CD14-positive monocyte (primary cell): ENCODE data around the gene CAV1. TPM values are rescaled to one million over a fixed set of nuclear protein-coding genes. Genes with fewer than 3 reads are reported as not detected.

Source experiments
- DNase-seq, 3 donors: peaks; one replicate each; pipeline ENCODE4 v3.0.0-alpha.2; 2011 to 2022
- H2AFZ ChIP-seq: 2 replicates; pipeline ENCODE4 v1.6.0; 2012; ENCODE audit warnings: mild to moderate bottlenecking, low read depth, low read length, inconsistent platforms; ENCODE audit not compliant: insufficient read depth, poor library complexity, severe bottlenecking
- H3K27ac ChIP-seq, 2 donors: 1 replicate in 1 of 2; 2 replicates in 1 of 2; pipeline ENCODE4 v1.5.1; 2012 to 2013; ENCODE audit warnings: low read length in 2 of 2, control low read depth in 1 of 2, inconsistent platforms in 1 of 2, low read depth in 1 of 2, mild to moderate bottlenecking in 1 of 2
- H3K27me3 ChIP-seq, 2 donors: one replicate each; pipeline versions ENCODE4 v1.6.0 to v1.6.1; 2011 to 2013; ENCODE audit warnings: low read length in 2 of 2; ENCODE audit not compliant: control insufficient read depth in 2 of 2, insufficient read depth in 2 of 2
- H3K36me3 ChIP-seq, 2 donors: replicated peaks in 1 of 2; 1 replicate in 1 of 2; 2 replicates in 1 of 2; pipeline versions ENCODE4 v1.5.1 to v1.6.1; 2012 to 2013; ENCODE audit warnings: low read length in 2 of 2, control low read depth in 1 of 2, inconsistent platforms in 1 of 2, mild to moderate bottlenecking in 1 of 2; ENCODE audit not compliant: insufficient read depth in 2 of 2, control insufficient read depth in 1 of 2
- H3K4me1 ChIP-seq, 2 donors: 1 replicate in 1 of 2; 2 replicates in 1 of 2; pipeline versions ENCODE4 v1.5.1 to v1.6.1; 2012 to 2013; ENCODE audit warnings: low read length in 2 of 2, control low read depth in 1 of 2, inconsistent platforms in 1 of 2, mild to moderate bottlenecking in 1 of 2, moderate library complexity in 1 of 2; ENCODE audit not compliant: insufficient read depth in 2 of 2, control insufficient read depth in 1 of 2
- H3K4me2 ChIP-seq: replicated peaks from 2 replicates; pipeline ENCODE3; 2012; ENCODE audit warnings: low read length, moderate library complexity, mild to moderate bottlenecking; ENCODE audit not compliant: poor library complexity, severe bottlenecking; ENCODE audit errors: extremely low read depth
- H3K4me3 ChIP-seq, 3 experiments: fragments of 200-600 bp in 1 of 3; sonication (generic) in 1 of 3; replicated peaks in 1 of 3; 1 replicate in 2 of 3; 2 replicates in 1 of 3; pipeline ENCODE4 v1.5.1; 2011 to 2013; ENCODE audit warnings: low read length in 3 of 3, mild to moderate bottlenecking in 3 of 3, control low read depth in 2 of 3, low read depth in 2 of 3, inconsistent platforms in 1 of 3, moderate library complexity in 1 of 3
- H3K79me2 ChIP-seq: 2 replicates; pipeline ENCODE4 v1.6.0; 2012; ENCODE audit warnings: mild to moderate bottlenecking, control low read depth, inconsistent platforms, low read length, moderate library complexity; ENCODE audit not compliant: insufficient read depth
- H3K9ac ChIP-seq: 2 replicates; pipeline ENCODE4 v1.6.0; 2017; ENCODE audit warnings: low read length, mild to moderate bottlenecking; ENCODE audit not compliant: insufficient read depth, poor library complexity, severe bottlenecking
- H3K9me3 ChIP-seq, 2 donors: replicated peaks in 1 of 2; 1 replicate in 1 of 2; 2 replicates in 1 of 2; pipeline versions ENCODE4 v1.5.1 to v1.6.1; 2012 to 2013; ENCODE audit warnings: low read length in 2 of 2, control low read depth in 1 of 2; ENCODE audit not compliant: control insufficient read depth in 1 of 2, insufficient read depth in 1 of 2
- H4K20me1 ChIP-seq: 2 replicates; pipeline ENCODE4 v1.6.0; 2012; ENCODE audit warnings: mild to moderate bottlenecking, low read length, control low read depth, moderate library complexity; ENCODE audit not compliant: insufficient read depth
- H3K27ac Mint-ChIP-seq, 7 donors: one replicate each; pipeline ENCODE4 v1.8.0; 2020; ENCODE audit warnings: mild to moderate bottlenecking in 7 of 7, mixed read lengths in 7 of 7, moderate library complexity in 6 of 7, inconsistent platforms in 2 of 7
- H3K27me3 Mint-ChIP-seq, 3 donors: one replicate each; pipeline ENCODE4 v1.8.0; 2021 to 2022; ENCODE audit warnings: low read depth in 3 of 3, mild to moderate bottlenecking in 3 of 3, mixed read lengths in 3 of 3, moderate library complexity in 3 of 3, inconsistent platforms in 1 of 3
- H3K36me3 Mint-ChIP-seq, 2 donors: one replicate each; pipeline ENCODE4 v1.8.0; 2020; ENCODE audit warnings: mixed read lengths in 2 of 2, inconsistent platforms in 1 of 2, mild to moderate bottlenecking in 1 of 2
- H3K4me1 Mint-ChIP-seq: one replicate; pipeline ENCODE4 v1.8.0; 2020; ENCODE audit warnings: mild to moderate bottlenecking, mixed read lengths
- H3K4me3 Mint-ChIP-seq, 2 donors: one replicate each; pipeline ENCODE4 v1.8.0; 2020; ENCODE audit warnings: mild to moderate bottlenecking in 2 of 2, mixed read lengths in 2 of 2, moderate library complexity in 1 of 2
- H3K9me3 Mint-ChIP-seq, 7 donors: one replicate each; pipeline ENCODE4 v1.8.0; 2020 to 2022; ENCODE audit warnings: mixed read lengths in 7 of 7, mild to moderate bottlenecking in 6 of 7, moderate library complexity in 6 of 7, inconsistent platforms in 2 of 7
- WGBS: methylation state at CpG from one replicate; pipeline ENCODE4 v1.1.5; 2013; ENCODE audit warnings: missing lambda C conversion rate; ENCODE audit not compliant: insufficient coverage; 5-methylcytosine and 5-hydroxymethylcytosine counted together
- intact Hi-C, 2 donors: fragments of 100-400 bp; cut with micrococcal nuclease; formaldehyde crosslinking; loops; one replicate each; pipeline versions ENCODE4 v1.15.0 to v1.15.1; 2023
- polyA plus RNA-seq, 3 donors: library from polyadenylated mRNA; depleted of rRNA in 1 of 3; unstranded in 2 of 3; stranded (reverse) in 1 of 3; fragments of 300-500 nt in 2 of 3; fragments of >200 nt in 1 of 3; fragmentation: Illumina TruSeq in 2 of 3; gene quantifications; 1 replicate in 2 of 3; 2 replicates in 1 of 3; pipeline ENCODE4 v1.2.3, GENCODE V29; 2012 to 2021
- TF ChIP-seq, protein P1 (sequence below): fragments of 200-600 bp; IDR thresholded peaks from one replicate; pipeline ENCODE4 v1.8.0; 2022; ENCODE audit warnings: antibody characterized with exemption, mild to moderate bottlenecking

CAV1 gene
- polyA plus RNA-seq, 3 donors = not detected

DNA sequence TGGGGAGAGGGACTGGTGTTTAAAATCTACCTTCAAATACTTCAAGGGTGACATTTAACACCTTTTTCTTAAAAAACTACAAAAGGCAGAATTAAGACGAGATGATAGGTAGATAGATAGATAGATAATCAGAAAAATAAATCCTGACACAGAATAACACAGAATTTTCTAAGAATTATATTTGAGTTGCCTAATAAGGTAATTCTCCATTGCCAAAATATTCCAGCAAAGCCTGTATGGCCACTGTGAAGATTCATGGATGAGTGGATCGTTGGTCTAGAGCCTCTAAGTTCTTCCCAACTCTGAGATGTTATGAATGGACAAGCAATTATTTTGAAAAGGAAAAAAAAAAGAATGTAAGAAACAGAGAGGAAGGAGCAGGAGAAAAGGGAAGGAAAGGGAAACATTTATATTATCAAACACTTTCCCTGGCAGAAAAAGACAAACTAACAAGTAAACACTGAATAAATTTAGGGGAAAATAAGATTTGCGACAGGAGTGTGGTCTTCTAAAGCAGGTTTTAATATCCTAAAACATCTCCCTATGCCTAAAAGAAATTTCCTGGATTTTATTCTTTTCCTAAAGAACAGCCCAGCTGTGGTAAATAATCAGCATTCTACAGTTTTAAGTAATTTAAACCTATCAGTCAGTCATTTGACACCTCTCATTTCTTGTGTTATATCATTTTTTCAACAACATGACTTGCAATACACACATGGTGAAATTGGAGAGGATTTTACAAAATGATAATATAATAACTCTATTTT lies 32.8 kb upstream of the CAV1 start:
- TF ChIP-seq, protein P1, sequence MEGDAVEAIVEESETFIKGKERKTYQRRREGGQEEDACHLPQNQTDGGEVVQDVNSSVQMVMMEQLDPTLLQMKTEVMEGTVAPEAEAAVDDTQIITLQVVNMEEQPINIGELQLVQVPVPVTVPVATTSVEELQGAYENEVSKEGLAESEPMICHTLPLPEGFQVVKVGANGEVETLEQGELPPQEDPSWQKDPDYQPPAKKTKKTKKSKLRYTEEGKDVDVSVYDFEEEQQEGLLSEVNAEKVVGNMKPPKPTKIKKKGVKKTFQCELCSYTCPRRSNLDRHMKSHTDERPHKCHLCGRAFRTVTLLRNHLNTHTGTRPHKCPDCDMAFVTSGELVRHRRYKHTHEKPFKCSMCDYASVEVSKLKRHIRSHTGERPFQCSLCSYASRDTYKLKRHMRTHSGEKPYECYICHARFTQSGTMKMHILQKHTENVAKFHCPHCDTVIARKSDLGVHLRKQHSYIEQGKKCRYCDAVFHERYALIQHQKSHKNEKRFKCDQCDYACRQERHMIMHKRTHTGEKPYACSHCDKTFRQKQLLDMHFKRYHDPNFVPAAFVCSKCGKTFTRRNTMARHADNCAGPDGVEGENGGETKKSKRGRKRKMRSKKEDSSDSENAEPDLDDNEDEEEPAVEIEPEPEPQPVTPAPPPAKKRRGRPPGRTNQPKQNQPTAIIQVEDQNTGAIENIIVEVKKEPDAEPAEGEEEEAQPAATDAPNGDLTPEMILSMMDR = no peak
- no peak overlapping the region for H3K27ac ChIP-seq
- no peak overlapping the region for H2AFZ ChIP-seq
- no peaks in the 10 kb centered on the region for H3K9me3 ChIP-seq
- no peak for DNase-seq
- Mint-ChIP-seq H3K4me1 (no peaks in the 10 kb centered on the region), H3K36me3 (no peaks in the 10 kb centered on the region), H3K27ac (no peak overlapping the region), H3K27me3 (peaks cover 0 to 13% (median 2%) of the 10 kb centered on the region in 3 donors), H3K9me3 (no peaks in the 10 kb centered on the region), H3K4me3 (no peak overlapping the region)
- H3K9ac ChIP-seq = no peak overlapping the region
- no peak overlapping the region for H3K4me3 ChIP-seq
- no peaks in the 10 kb centered on the region for H3K79me2 ChIP-seq
- no peak overlapping the region for H3K4me2 ChIP-seq
- H3K4me1 ChIP-seq = no peaks in the 10 kb centered on the region
- no peaks in the 10 kb centered on the region for H3K36me3 ChIP-seq
- WGBS = no CpG with 5 or more reads among the region's 3 CpGs
- H4K20me1 ChIP-seq = no peaks in the 10 kb centered on the region
- intact Hi-C loops = no loop called here
- peaks cover 0 to 1% of the 10 kb centered on the region in 2 donors for H3K27me3 ChIP-seq

DNA sequence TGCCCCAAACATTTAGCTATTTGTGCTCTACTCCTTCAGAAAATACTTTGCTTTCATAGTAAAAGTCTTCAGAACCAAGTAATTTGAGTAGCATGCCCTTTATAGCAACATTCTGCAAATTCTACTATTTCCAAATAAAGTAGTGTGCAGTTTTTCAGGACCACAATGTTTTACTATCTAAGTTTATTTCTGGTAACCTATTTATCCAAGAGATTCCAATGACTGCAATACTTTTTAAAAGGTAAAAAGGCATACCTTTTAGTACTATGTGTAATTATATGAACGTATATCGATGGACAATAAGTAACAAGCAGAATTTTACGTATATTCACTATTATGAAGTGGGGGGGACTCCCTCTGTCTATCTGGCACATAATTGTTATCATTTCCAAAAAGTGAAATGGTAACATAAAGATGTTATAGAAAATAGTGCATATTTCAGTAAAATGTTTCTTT lies 32.2 kb upstream of the CAV1 start:
- Mint-ChIP-seq H3K27ac (no peak overlapping the region), H3K27me3 (peaks cover 1 to 15% (median 3%) of the 10 kb centered on the region in 3 donors), H3K9me3 (no peaks in the 10 kb centered on the region), H3K4me1 (no peaks in the 10 kb centered on the region), H3K36me3 (no peaks in the 10 kb centered on the region), H3K4me3 (no peak overlapping the region)
- Histone ChIP-seq H2AFZ (no peak overlapping the region), H3K4me2 (no peak overlapping the region), H3K4me1 (no peaks in the 10 kb centered on the region), H3K9me3 (no peaks in the 10 kb centered on the region), H3K36me3 (no peaks in the 10 kb centered on the region), H3K27me3 (peaks cover 2 to 8% of the 10 kb centered on the region in 2 donors), H4K20me1 (no peaks in the 10 kb centered on the region), H3K79me2 (no peaks in the 10 kb centered on the region), H3K9ac (no peak overlapping the region), H3K4me3 (no peak overlapping the region), H3K27ac (no peak overlapping the region)
- intact Hi-C loops = no loop called here
- 100% methylated on average over 2 of the region's 3 CpGs for WGBS
- TF ChIP-seq, protein P1 = no peak
- no peak for DNase-seq
